Measurements from ENCODE around the gene FBXL17. TPM values are rescaled to one million over a fixed set of nuclear protein-coding genes. Genes with fewer than 3 reads are reported as not detected.
"Not testable (repeated sequence)": the region's sequence is repeated elsewhere in the genome, so short reads cannot be mapped to it uniquely, and the experiment has no call there.

Gene FBXL17
- total and polyA plus RNA-seq, 2 experiments from 2014 or later: 1.8 to 13.1 TPM

GRCh38 chr5:108398964-108399363 is 17.1 kb upstream of the FBXL17 start:
- Histone ChIP-seq H2AFZ (no peak overlapping the region), H3K79me2 (ENCODE audit: insufficient read depth) (no peaks in the 10 kb centered on the region), H3K27me3 (replicated peaks; ENCODE audit: insufficient read depth) (no peaks in the 10 kb centered on the region), H3F3A (ENCODE audit: insufficient read depth) (no peaks in the 10 kb centered on the region), H3K27ac (no peak overlapping the region), H3K9me2 (ENCODE audit: insufficient read depth) (no peaks in the 10 kb centered on the region), H3K36me3 (ENCODE audit: low read depth) (no peaks in the 10 kb centered on the region), H3K4me2 (ENCODE audit: unreplicated experiment) (no peak overlapping the region), H4K20me1 (ENCODE audit: insufficient read depth) (no peaks in the 10 kb centered on the region), H3K9me3 (ENCODE audit: low read depth) (no peaks in the 10 kb centered on the region), H3K4me3 (no peak overlapping the region), H3K9ac (no peak overlapping the region), H3K4me1 (ENCODE audit: insufficient read depth) (no peaks in the 10 kb centered on the region)
- in situ Hi-C loops (cut with MboI): no loop called here
- TF ChIP-seq EZH2phosphoT487 (IDR thresholded peaks at IDR 0.05; ENCODE audit: insufficient read depth, low read depth) (no peak), EZH2 (IDR thresholded peaks at IDR 0.05; ENCODE audit: insufficient read depth, poor library complexity, severe bottlenecking) (no peak)
- WGBS, 2 experiments (ENCODE audit: low coverage in 1 of 2, low lambda C conversion rate in 2 of 2, missing lambda C conversion rate in 2 of 2): 54% methylated on average over 6 of the region's 6 CpGs
- no peak for DNase-seq

- in situ Hi-C loops (cut with MboI); H3K36me3 ChIP-seq (ENCODE audit: low read depth): not testable (repeated sequence)
Observed at GRCh38 chr5:108396837-108397236, 14.9 kb upstream of the FBXL17 start.

GRCh38 chr5:108387758-108388157 is 5.9 kb upstream of the FBXL17 start:
- Histone ChIP-seq H3K36me3 (ENCODE audit: low read depth) (no peaks in the 10 kb centered on the region), H3K4me2 (ENCODE audit: unreplicated experiment) (no peak overlapping the region), H3K9me3 (ENCODE audit: low read depth) (no peaks in the 10 kb centered on the region), H2AFZ (no peak overlapping the region), H3K9ac (no peak overlapping the region), H4K20me1 (ENCODE audit: insufficient read depth) (no peaks in the 10 kb centered on the region), H3K4me1 (ENCODE audit: insufficient read depth) (peaks cover 14% of the 10 kb centered on the region), H3K27ac (no peak overlapping the region), H3K27me3 (replicated peaks; ENCODE audit: insufficient read depth) (no peaks in the 10 kb centered on the region), H3K79me2 (ENCODE audit: insufficient read depth) (no peaks in the 10 kb centered on the region), H3K9me2 (ENCODE audit: insufficient read depth) (no peaks in the 10 kb centered on the region), H3K4me3 (no peak overlapping the region), H3F3A (ENCODE audit: insufficient read depth) (peaks cover 13% of the 10 kb centered on the region)
- TF ChIP-seq EZH2phosphoT487 (IDR thresholded peaks at IDR 0.05; ENCODE audit: insufficient read depth, low read depth) (no peak), EZH2 (IDR thresholded peaks at IDR 0.05; ENCODE audit: insufficient read depth, poor library complexity, severe bottlenecking) (no peak)
- no peak for DNase-seq
- WGBS, 2 experiments (ENCODE audit: low coverage in 1 of 2, low lambda C conversion rate in 2 of 2, missing lambda C conversion rate in 2 of 2): 56 to 63% methylated on average over 3 of the region's 3 CpGs
- in situ Hi-C loops (cut with MboI): no loop called here

More at GRCh38 chr5:108396837-108397236, 14.9 kb upstream of the FBXL17 start:
- not testable (repeated sequence) for H3K9ac ChIP-seq; H3K4me1 ChIP-seq (ENCODE audit: insufficient read depth); DNase-seq; H3K4me2 ChIP-seq (ENCODE audit: unreplicated experiment); H3K4me3 ChIP-seq; H3F3A ChIP-seq (ENCODE audit: insufficient read depth); H3K9me3 ChIP-seq (ENCODE audit: low read depth); H3K27me3 ChIP-seq (replicated peaks; ENCODE audit: insufficient read depth); H2AFZ ChIP-seq; H3K27ac ChIP-seq; H3K79me2 ChIP-seq (ENCODE audit: insufficient read depth); H4K20me1 ChIP-seq (ENCODE audit: insufficient read depth); H3K9me2 ChIP-seq (ENCODE audit: insufficient read depth)
- WGBS, 2 experiments (ENCODE audit: low coverage in 1 of 2, low lambda C conversion rate in 2 of 2, missing lambda C conversion rate in 2 of 2): 82 to 85% methylated on average over 5 of the region's 5 CpGs

GRCh38 chr5:108386345-108387061 is 4.6 kb upstream of the FBXL17 start:
- Histone ChIP-seq H2AFZ (no peak overlapping the region), H3K4me1 (ENCODE audit: insufficient read depth) (peaks cover 14% of the 10 kb centered on the region), H3K27me3 (replicated peaks; ENCODE audit: insufficient read depth) (no peaks in the 10 kb centered on the region), H3K9me2 (ENCODE audit: insufficient read depth) (no peaks in the 10 kb centered on the region), H3K79me2 (ENCODE audit: insufficient read depth) (no peaks in the 10 kb centered on the region), H3K4me3 (no peak overlapping the region), H3K4me2 (ENCODE audit: unreplicated experiment) (peak overlapping the region; percentile 65), H4K20me1 (ENCODE audit: insufficient read depth) (no peaks in the 10 kb centered on the region), H3K9ac (peak overlapping the region; percentile 25; the same call in 1 of the 2 replicates), H3K9me3 (ENCODE audit: low read depth) (no peaks in the 10 kb centered on the region), H3K27ac (peak overlapping the region; percentile 64), H3F3A (ENCODE audit: insufficient read depth) (peaks cover 13% of the 10 kb centered on the region), H3K36me3 (ENCODE audit: low read depth) (no peaks in the 10 kb centered on the region)
- WGBS, 2 experiments (ENCODE audit: low coverage in 1 of 2, low lambda C conversion rate in 2 of 2, missing lambda C conversion rate in 2 of 2): 37 to 41% methylated on average over 3 of the region's 3 CpGs
- no peak for TF ChIP-seq EZH2 (IDR thresholded peaks at IDR 0.05; ENCODE audit: insufficient read depth, poor library complexity, severe bottlenecking)
- TF ChIP-seq EZH2phosphoT487 (IDR thresholded peaks at IDR 0.05; ENCODE audit: insufficient read depth, low read depth): no peak
- DNase-seq: peak; percentile 78
- in situ Hi-C loops (cut with MboI): no loop called here

Measured in GM23248 (cell line).